PC-3 (cell line): Measurements from ENCODE around the gene WAC. TPM values are rescaled to one million over a fixed set of nuclear protein-coding genes. Genes with fewer than 3 reads are reported as not detected.

Source experiments
- ATAC-seq: fragments of 200-7000 bp; cut with Tn5 transposase; 2 replicates; pipeline ENCODE4 v1.9.1; 2020; ENCODE audit warnings: mild to moderate bottlenecking, moderate library complexity
- BruUV-seq: library from RNA; stranded (reverse); fragments of 400-500 nt; replicated peaks from 2 replicates; lab custom pipeline; 2021; lab: Mats Ljungman, UMichigan
- CTCF ChIA-PET: fragments of 300-600 bp; sonication (Branson Sonifier 250); formaldehyde crosslinking; loops from one replicate; lab custom pipeline; 2022; ENCODE audit warnings: antibody characterized with exemption; lab: Charles Lee
- POLR2A ChIA-PET: fragments of 300-600 bp; sonication (Branson Sonifier 250); formaldehyde crosslinking; loops from one replicate; lab custom pipeline; 2022; ENCODE audit warnings: antibody characterized with exemption; ENCODE audit not compliant: unreplicated experiment; lab: Charles Lee
- DNase-seq: peaks from one replicate; pipeline ENCODE4 v3.0.0-alpha.2; 2015
- H2AFZ ChIP-seq: fragments of 300-600 bp; sonication (generic); 2 replicates; pipeline ENCODE4 v1.6.0; 2016; ENCODE audit warnings: antibody characterized with exemption, low read length
- H3F3A ChIP-seq: fragments of 300-600 bp; sonication (generic); one replicate; pipeline ENCODE4 v1.6.0; 2017; ENCODE audit warnings: antibody characterized with exemption, low read length, control low read depth, mild to moderate bottlenecking; ENCODE audit not compliant: unreplicated experiment
- H3K27ac ChIP-seq: fragments of 300-600 bp; sonication (generic); 2 replicates; pipeline ENCODE4 v1.5.1; 2016; ENCODE audit warnings: mild to moderate bottlenecking, low read length
- H3K27me3 ChIP-seq: fragments of 300-600 bp; sonication (generic); 2 replicates; pipeline ENCODE4 v1.6.1; 2016; ENCODE audit warnings: low read length, mixed read lengths
- H3K36me3 ChIP-seq: fragments of 300-600 bp; sonication (generic); 2 replicates; pipeline ENCODE4 v1.6.1; 2016; ENCODE audit warnings: low read depth, mixed run types, low read length, mixed read lengths
- H3K4me1 ChIP-seq: fragments of 300-600 bp; sonication (generic); 2 replicates; pipeline ENCODE4 v1.5.1; 2016; ENCODE audit warnings: low read length; ENCODE audit not compliant: insufficient read depth
- H3K4me2 ChIP-seq: fragments of 300-600 bp; sonication (generic); 2 replicates; pipeline ENCODE4 v1.6.0; 2016; ENCODE audit warnings: low read length
- H3K4me3 ChIP-seq: fragments of 300-600 bp; sonication (generic); 2 replicates; pipeline ENCODE4 v1.5.1; 2016; ENCODE audit warnings: mild to moderate bottlenecking, low read length, mixed read lengths
- H3K79me2 ChIP-seq: fragments of 300-600 bp; sonication (generic); 2 replicates; pipeline ENCODE4 v1.6.1; 2017; ENCODE audit warnings: low read length, mixed read lengths
- H3K9ac ChIP-seq: fragments of 300-600 bp; sonication (generic); 2 replicates; pipeline ENCODE4 v1.6.0; 2016; ENCODE audit warnings: mild to moderate bottlenecking, low read length
- H3K9me2 ChIP-seq: fragments of 300-600 bp; sonication (generic); replicated peaks from 2 replicates; pipeline ENCODE4 v1.6.1; 2016; ENCODE audit warnings: mixed run types, low read length, mixed read lengths
- H3K9me3 ChIP-seq: fragments of 300-600 bp; sonication (generic); 2 replicates; pipeline ENCODE4 v1.6.1; 2016; ENCODE audit warnings: low read length, mixed read lengths
- H4K20me1 ChIP-seq: fragments of 300-600 bp; sonication (generic); 2 replicates; pipeline ENCODE4 v1.6.1; 2016; ENCODE audit warnings: low read length, mixed read lengths
- CTCF ChIP-seq: fragments of 300-600 bp; sonication (generic); conservative IDR thresholded peaks from 2 replicates; pipeline ENCODE4 v1.5.1; 2017; ENCODE audit warnings: antibody characterized with exemption, low read depth, mild to moderate bottlenecking, low read length
- EZH2 ChIP-seq: fragments of 300-600 bp; sonication (generic); IDR thresholded peaks from one replicate; pipeline ENCODE4 v1.6.1; 2017; ENCODE audit warnings: antibody characterized with exemption, mild to moderate bottlenecking, low read length; ENCODE audit not compliant: unreplicated experiment
- EZH2phosphoT487 ChIP-seq: fragments of 300-600 bp; sonication (generic); IDR thresholded peaks from 2 replicates; pipeline ENCODE4 v1.6.1; 2018; ENCODE audit warnings: mild to moderate bottlenecking, antibody characterized with exemption, low read length, borderline replicate concordance
- intact Hi-C: fragments of 100-400 bp; cut with micrococcal nuclease; formaldehyde crosslinking; loops from 2 replicates; pipeline ENCODE4 v1.9.0; 2023
- total RNA-seq: library from RNA; depleted of rRNA; stranded (reverse); fragments of >200 nt; gene quantifications from 2 replicates; pipeline ENCODE4 v1.2.3, GENCODE V29; 2014

The WAC gene
- total RNA-seq, 1 experiment from 2014 or later = 49.2 TPM

GRCh38 chr10:28612877-28613276, 80.0 kb downstream of the WAC start:
- intact Hi-C loops = no loop called here

GRCh38 chr10:28616514-28616913, 83.6 kb downstream of the WAC start:
- Histone ChIP-seq H3K27ac (no peak overlapping the region), H3K4me3 (no peak overlapping the region), H3K4me1 (no peaks in the 10 kb centered on the region), H2AFZ (no peak overlapping the region), H3K27me3 (no peaks in the 10 kb centered on the region), H3K4me2 (no peak overlapping the region), H3K9ac (no peak overlapping the region), H4K20me1 (no peaks in the 10 kb centered on the region), H3K9me3 (no peaks in the 10 kb centered on the region), H3K79me2 (no peaks in the 10 kb centered on the region), H3K9me2 (no peaks in the 10 kb centered on the region), H3F3A (no peaks in the 10 kb centered on the region), H3K36me3 (peaks cover 44% of the 10 kb centered on the region)
- TF ChIP-seq EZH2 (no peak), EZH2phosphoT487 (no peak), CTCF (no peak)
- no peak for ATAC-seq
- intact Hi-C loops = no loop called here
- BruUV-seq = no TSS peak
- no peak for DNase-seq
- POLR2A ChIA-PET = no interaction called here
- CTCF ChIA-PET = no interaction called here

More at GRCh38 chr10:28612877-28613276, 80.0 kb downstream of the WAC start:
- BruUV-seq = no TSS peak
- H3K9ac ChIP-seq = no peak overlapping the region
- H2AFZ ChIP-seq = no peak overlapping the region
- POLR2A ChIA-PET = no interaction called here
- ATAC-seq (no peak), DNase-seq (no peak)
- H3K9me3 ChIP-seq = no peaks in the 10 kb centered on the region
- H3K4me3 ChIP-seq = no peak overlapping the region
- no peak overlapping the region for H3K4me2 ChIP-seq
- H3K79me2 ChIP-seq = peaks cover 8% of the 10 kb centered on the region; the same call in 1 of the 2 replicates
- peaks cover 60% of the 10 kb centered on the region for H3K36me3 ChIP-seq
- TF ChIP-seq EZH2 (no peak), CTCF (no peak), EZH2phosphoT487 (no peak)
- CTCF ChIA-PET = no interaction called here
- H3K27ac ChIP-seq = no peak overlapping the region
- no peaks in the 10 kb centered on the region for H3K27me3 ChIP-seq
- H3K4me1 ChIP-seq = no peaks in the 10 kb centered on the region
- no peaks in the 10 kb centered on the region for H3F3A ChIP-seq
- H4K20me1 ChIP-seq = no peaks in the 10 kb centered on the region
- H3K9me2 ChIP-seq = no peaks in the 10 kb centered on the region

- no peak for ATAC-seq
- H3K9me3 ChIP-seq = no peaks in the 10 kb centered on the region
- no peak overlapping the region for H3K4me2 ChIP-seq
- no peaks in the 10 kb centered on the region for H3F3A ChIP-seq
- H4K20me1 ChIP-seq = no peaks in the 10 kb centered on the region
- POLR2A ChIA-PET = interaction anchor here (0.6 kb wide), 1 partner anchor 43 kb away, joined by 11 read pairs; no protein-coding TSS in a partner anchor
- intact Hi-C loops = no loop called here
- H3K27ac ChIP-seq = no peak overlapping the region
- CTCF ChIA-PET = no interaction called here
- peaks cover 29% of the 10 kb centered on the region for H3K36me3 ChIP-seq
- no peak overlapping the region for H2AFZ ChIP-seq
- TF ChIP-seq EZH2phosphoT487 (no peak), CTCF (no peak), EZH2 (no peak)
- DNase-seq = no peak
- no peak overlapping the region for H3K4me3 ChIP-seq
- H3K9me2 ChIP-seq = no peaks in the 10 kb centered on the region
- H3K79me2 ChIP-seq = no peaks in the 10 kb centered on the region
- no peaks in the 10 kb centered on the region for H3K4me1 ChIP-seq
- H3K27me3 ChIP-seq = no peaks in the 10 kb centered on the region
- no peak overlapping the region for H3K9ac ChIP-seq
- BruUV-seq = no TSS peak
Observed at GRCh38 chr10:28619455-28619854, 86.5 kb downstream of the WAC start.
